D721Med (cell line): ENCODE measurements around the gene ELFN1.

Experiments
- DNase-seq: peaks from one replicate; pipeline ENCODE4 v3.0.0; 2011; ENCODE audit warnings: low spot score; ENCODE audit not compliant: insufficient read length
- FAIRE-seq: peaks from 2 replicates; lab custom pipeline; 2011; peaks lifted over from hg19 to GRCh38; lab: Jason Lieb, UNC
- CTCF ChIP-seq: IDR thresholded peaks from 2 replicates; pipeline ENCODE4 v1.5.1; 2012; ENCODE audit warnings: mild to moderate bottlenecking, control low read depth; ENCODE audit not compliant: insufficient read depth; ENCODE audit errors: missing control alignments

The ELFN1 gene

GRCh38 chr7:1749864-1750466 lies 79.9 kb downstream of the ELFN1 start:
- TF ChIP-seq CTCF = no peak
- DNase-seq = no peak
- FAIRE-seq = no peak

DNA sequence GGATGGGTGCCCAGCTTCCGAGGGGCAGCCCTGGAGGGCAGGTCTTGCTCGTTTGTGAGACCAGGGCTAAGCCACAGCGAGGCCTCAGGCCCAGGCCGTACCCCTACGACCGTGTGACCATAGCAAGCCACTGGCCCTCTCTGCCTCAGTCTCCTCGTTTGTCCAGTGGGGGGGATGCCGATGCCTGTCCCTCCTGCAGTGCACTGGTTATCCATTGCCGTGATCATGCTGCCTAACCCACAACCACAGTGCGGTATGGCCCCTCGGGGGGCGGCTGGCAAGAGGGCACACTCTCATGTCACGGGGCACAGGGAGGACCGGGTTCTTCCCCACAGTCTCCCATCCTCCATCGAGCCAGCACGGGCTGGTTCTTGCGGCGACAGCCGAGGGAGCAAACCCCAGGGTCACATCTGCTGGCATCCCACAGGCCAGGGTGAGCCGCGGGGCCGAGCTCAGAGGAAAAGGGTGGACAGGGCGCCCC lies 80.5 kb downstream of the ELFN1 start:
- DNase-seq = no peak
- TF ChIP-seq CTCF = no peak
- no peak for FAIRE-seq

DNA sequence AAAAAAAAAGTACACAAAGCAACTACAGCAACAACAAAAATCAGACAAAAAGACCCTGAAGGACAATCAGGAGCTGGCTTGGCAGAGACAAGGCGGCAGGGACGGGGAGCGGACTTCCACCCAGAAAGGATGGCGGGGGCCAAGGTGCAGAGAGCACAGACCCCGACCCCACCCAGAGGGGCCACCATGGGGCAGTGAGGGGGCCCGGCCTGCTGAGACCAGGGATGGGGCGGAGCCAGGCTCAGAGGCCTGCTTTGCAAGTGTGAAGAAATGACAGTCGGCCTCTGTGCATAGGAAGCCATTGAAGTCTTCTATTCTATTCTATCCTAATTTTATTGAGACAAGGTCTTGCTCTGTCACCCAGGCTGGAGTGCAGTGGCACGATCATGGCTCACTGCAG lies 82.0 kb downstream of the ELFN1 start:
- no peak for TF ChIP-seq CTCF
- DNase-seq (no peak), FAIRE-seq (no peak)

DNA sequence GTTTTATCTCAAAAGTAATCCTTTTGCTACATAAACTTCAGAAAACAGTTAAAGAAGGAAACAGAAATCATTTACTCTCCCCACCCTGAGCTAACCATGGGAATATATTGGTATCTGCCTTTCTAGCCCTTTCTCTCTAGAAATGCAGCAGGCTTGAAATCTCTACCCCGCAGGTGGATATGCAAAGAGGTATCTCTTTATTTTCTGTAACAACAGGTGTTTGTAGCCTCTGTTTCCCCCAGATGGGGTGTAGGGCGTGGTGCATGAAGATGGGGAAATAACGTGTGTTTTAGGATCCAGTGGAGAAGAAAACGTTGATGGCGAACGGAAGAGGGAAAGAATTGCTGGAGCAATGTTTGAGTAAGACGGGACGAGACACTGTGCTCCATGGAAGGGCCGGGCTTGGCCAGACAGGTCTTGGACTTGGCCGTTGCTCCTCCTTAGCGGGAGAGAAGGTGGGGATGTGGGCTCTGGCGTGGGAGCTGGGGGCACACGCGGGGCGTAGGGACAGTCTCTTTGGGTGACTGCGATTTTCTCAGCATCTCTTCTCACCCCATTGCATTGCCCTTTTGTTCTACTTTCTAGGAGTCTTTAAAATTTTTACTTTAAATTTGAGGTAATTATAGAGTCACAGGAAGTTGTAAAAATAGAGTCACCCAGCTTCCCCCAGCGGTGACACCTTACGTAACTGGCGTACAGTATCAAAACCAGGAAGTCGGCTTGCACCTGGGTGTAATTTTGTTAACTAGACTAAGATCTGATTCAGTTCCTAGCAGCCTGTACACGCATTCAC lies 82.9 kb downstream of the ELFN1 start:
- no peak for FAIRE-seq
- TF ChIP-seq CTCF = no peak
- DNase-seq = no peak

DNA sequence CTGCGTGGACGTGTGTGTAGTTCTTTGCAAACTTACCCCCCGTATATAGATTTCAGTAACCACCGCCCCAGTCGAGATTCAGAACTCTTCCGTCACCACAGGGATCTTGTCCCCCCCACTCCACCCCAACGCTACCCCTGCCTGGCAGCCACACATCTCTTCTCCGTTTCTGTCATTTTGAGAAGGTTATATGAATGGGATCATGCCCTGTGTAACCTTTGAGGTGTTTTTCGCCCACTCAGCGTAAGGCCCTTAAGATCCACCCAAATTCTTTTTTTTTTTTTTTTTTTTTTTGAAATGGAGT lies 83.4 kb downstream of the ELFN1 start:
- TF ChIP-seq CTCF = no peak
- FAIRE-seq = no peak
- no peak for DNase-seq

DNA sequence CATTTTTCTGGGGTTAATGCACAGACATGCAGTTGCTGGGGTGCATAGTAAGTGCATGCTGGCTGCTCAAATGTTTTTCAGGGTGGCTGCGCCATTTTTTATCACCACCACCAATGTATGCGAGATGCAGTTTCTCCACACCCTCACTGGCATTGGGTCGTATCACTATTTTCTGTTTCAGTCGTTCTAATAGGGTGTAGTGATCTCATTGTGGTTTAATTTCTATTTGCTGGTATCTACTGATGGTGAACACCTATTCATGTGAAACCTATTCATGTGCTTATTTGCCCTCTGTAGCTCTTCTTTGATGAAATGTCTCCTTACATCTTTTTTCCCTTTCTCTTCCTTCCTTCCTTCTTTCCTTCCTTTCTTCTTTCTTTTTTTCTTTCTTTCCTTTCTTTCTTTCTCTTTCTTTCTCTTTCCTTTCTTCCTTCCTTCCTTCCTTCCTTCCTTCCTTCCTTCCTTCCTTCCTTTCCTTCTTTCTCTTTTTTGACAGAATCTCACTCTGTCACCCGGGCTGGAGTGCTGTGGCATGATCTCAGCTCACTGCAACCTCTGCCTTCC lies 84.3 kb downstream of the ELFN1 start:
- no peak for TF ChIP-seq CTCF
- no peak for DNase-seq
- FAIRE-seq = no peak
